HS-27A (cell line): ENCODE results near the gene ADCY4.

ENCODE experiments used
- DNase-seq: peaks from one replicate; pipeline ENCODE4 v3.0.0-alpha.2; 2012; ENCODE audit warnings: low read depth, missing footprints

ADCY4 gene

GRCh38 chr14:24297190-24297964 is 37.5 kb downstream of the ADCY4 start:
- DNase-seq = no peak

GRCh38 chr14:24296341-24297157 is 38.3 kb downstream of the ADCY4 start:
- DNase-seq = peak; percentile 73

- DNase-seq = no peak
Measured at GRCh38 chr14:24293525-24293924, 41.3 kb downstream of the ADCY4 start.

DNA sequence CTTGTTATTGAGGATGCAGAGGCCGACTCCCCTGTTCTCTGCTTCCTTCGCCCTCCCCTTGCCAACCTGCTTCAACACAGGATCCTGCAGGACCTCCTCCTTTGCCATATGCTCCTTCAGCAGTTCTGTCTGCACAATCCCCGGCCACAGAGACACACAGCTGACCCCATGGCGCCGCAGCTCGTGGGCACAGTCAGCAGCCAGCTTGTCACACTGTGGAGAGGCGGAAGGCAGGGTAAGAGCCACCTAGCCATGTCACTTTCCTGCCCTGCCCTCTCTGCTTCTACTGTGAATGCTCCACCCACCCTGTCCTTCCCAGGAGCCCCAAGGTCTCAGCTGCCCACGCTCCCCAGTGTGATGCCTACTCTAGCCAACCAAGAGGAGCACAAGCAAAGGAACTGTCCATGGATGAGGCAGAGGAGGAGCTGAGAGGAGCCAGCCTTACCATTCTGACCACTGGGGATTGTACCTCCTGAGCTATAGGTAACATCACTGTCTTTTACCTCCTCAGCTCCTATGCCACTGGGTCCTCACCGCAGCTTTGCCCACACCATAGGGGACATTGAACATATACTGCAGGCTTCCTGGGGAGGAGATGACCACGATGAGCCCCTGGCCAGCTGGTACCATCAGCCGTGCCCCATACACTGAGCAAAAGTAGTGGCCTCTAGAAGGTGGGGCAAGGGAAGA is 42.6 kb downstream of the ADCY4 start:
- DNase-seq = no peak

DNA sequence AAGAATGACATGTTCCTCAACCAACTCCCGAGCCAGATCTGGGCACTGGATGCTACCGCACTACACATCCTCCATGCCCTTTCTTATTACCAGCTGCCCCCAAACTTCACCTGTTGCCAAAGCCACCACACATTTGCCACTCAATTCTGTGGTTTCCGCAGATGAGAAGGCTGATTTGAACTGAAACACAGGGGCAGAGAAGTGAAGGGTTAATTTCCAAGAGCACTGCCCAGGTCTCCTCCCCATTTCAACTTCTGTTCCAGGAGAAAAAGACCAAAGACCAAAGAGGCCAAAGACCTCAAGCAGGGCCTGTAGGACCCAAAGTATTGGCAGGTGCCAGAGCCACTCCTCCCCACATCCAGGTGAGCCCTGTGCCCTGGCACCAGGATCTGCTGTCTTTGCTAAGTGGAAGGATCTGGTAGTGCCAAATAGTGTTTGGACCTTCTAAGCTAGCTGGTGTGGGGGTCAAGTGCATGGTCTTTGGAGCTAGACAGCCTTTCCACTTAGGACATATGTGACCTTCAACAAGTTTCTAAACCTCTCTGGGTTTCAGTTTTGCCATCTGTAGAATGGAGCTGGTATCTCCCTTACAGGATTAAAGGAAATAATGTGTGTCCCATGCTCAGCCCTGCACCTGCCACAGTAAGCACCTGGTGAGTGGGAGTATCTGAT is 43.3 kb downstream of the ADCY4 start:
- DNase-seq = no peak

DNA sequence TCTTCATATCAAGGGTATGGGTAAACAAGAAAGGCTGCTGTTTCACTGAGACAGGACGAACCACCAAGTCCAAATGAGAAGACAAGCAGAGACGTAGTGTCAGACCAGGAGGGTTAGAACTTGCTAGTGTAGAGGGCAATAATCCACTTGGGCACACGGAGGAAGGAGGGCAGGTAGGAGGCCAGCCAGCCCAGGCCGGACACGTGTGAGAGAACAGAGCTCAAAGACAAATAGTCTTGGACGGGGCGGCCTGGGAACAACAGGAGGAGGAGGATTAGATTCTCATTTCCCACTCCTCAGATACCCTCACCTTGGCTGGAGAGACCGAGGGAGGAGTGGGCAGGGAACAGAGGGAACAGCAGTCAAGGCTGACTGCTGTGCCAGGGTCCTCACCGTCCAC is 44.1 kb downstream of the ADCY4 start:
- no peak for DNase-seq

DNA sequence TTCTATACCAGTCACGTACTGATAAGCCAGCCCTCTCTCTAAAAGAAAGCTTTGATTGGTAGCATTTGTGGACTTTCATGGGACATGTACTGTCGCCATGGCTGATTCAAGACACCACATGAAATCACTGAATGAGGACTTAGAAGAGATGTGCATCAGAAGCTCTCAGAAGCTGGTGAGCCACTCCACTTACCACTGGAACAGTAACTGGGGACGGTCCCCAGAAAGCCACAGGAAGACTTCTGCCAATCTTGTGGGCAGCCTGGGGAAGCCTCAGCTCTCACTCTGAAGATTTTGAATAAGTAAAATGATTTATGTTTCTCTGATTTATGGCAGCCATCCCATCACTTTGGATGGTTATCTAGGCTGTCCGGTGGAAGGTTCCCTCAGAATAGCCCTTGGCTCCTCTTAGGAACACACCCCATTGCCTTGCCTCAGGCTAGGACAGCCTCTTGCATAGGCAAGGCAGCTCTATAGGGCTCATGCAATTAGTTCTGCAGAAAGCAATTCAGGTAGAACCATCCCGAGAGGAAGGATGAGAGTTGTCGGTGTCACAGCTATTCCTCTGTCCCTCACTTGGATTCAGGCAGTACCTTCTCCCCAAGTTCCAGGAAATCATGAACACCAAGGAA is 45.1 kb downstream of the ADCY4 start:
- no peak for DNase-seq

- DNase-seq = no peak
Measured at GRCh38 chr14:24286996-24287395, 47.9 kb downstream of the ADCY4 start.

GRCh38 chr14:24285351-24285750 is 49.5 kb downstream of the ADCY4 start:
- DNase-seq = no peak

DNA sequence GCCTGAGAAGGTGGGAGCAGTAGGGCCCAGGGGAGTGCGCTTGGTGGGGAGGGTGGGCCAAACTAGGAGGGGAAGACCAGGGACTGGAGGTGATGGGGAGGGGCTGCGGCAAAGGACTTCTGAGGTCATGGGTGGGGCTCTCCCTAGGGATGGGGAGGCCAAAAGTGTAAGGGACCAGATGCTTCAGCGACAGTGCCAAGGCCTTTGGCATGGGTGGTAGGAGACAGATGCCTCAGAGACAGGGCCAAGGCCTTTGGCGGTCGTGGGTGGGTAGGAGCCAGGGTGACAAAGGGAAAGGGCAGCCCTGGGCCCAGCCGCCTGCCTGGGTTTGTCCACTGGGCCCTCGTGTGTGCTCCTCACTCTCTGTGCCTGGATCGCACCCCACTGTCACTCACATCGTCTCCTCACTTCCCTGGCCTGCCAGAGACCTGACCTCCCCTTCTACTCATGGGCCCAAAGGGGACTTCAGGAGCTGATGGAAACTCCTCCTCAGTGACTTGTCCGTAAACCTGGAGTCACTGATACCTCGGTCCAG is 50.3 kb downstream of the ADCY4 start:
- no peak for DNase-seq

GRCh38 chr14:24283796-24284460 is 50.9 kb downstream of the ADCY4 start:
- DNase-seq = no peak

GRCh38 chr14:24282736-24283135 is 52.1 kb downstream of the ADCY4 start:
- no peak for DNase-seq

GRCh38 chr14:24281636-24282035 is 53.2 kb downstream of the ADCY4 start:
- no peak for DNase-seq

GRCh38 chr14:24280797-24281460 is 53.9 kb downstream of the ADCY4 start:
- DNase-seq = no peak

GRCh38 chr14:24279301-24280186 is 55.3 kb downstream of the ADCY4 start:
- DNase-seq = no peak

GRCh38 chr14:24278424-24278823 is 56.4 kb downstream of the ADCY4 start:
- no peak for DNase-seq

DNA sequence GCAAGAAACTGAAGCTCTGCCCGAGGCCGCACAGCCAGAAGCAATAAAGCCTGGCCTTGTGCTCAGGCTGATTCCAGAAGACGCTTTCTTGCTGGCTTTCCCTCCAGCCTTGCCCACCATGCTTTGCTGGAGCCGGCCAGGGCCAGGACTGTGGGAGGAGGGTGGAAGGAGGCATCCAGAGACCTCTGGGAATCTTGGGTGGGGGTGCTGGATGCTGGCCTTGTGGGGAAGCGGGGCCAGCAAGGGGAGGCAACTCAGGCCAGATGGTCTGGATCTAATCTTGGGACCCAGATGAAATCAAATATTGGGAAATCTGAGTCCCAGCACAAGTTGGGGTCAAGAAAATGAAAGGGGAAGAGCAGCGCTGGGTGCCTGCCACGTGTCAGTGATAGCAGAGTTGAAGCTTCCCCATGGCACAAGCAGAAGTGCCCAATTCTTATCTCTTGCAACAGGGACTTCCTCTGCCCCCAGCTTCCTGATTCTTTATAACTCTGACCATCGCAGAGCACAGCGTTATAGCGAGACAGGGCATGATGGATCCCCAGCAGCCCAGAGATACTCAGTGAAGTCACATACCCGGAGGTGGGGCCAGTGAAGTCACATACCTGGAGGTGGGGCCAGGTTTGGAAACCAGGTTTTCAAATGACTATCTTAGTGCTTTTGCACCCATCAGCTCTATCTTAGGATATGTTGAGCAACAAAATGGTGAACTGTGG is 57.1 kb downstream of the ADCY4 start:
- no peak for DNase-seq

GRCh38 chr14:24277071-24277470 is 57.8 kb downstream of the ADCY4 start:
- DNase-seq = no peak

DNA sequence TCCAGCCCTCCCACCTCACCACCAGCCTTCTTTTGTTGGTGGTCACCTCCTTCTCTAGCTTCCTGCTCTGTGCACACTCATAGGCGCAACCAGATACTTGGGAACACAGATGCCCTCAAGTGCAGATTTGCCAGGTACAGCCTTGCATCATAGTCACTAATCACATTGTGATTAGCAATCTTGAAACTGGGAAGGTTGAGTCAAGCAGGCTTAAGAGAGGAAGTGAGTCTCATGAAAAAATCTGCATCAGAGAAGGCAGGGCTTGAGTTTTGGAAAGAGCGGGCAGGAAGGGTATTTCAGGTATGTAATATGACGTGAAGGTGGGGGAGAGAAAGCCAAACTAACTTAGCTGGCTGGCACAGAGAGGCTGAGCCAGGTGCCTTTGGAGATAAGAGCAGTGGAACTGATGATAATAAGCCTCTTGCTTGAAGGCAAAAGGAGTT is 60.7 kb downstream of the ADCY4 start:
- DNase-seq = no peak
